ENCODE measurements around the gene DIAPH2.

Gene DIAPH2

GRCh38 chrX:96861218-96861617, 176.6 kb downstream of the DIAPH2 start:
- no peak for TF ChIP-seq CTCF (IDR thresholded peaks at IDR 0.05; ENCODE audit: low read depth, low read length, missing control alignments)
- H3K4me3 ChIP-seq (replicated peaks; ENCODE audit: low read depth, low read length), result no peak overlapping the region
- DNase-seq (ENCODE audit: extremely low read depth, low read depth), result no peak

- no peak for TF ChIP-seq CTCF (IDR thresholded peaks at IDR 0.05; ENCODE audit: low read depth, low read length, missing control alignments)
- H3K4me3 ChIP-seq (replicated peaks; ENCODE audit: low read depth, low read length), result no peak overlapping the region
- no peak for DNase-seq (ENCODE audit: extremely low read depth, low read depth)
Observed at GRCh38 chrX:96861661-96862060, 177.0 kb downstream of the DIAPH2 start.

GRCh38 chrX:96883608-96884007, 199.0 kb downstream of the DIAPH2 start, which contains the start of gene RPA4:
Gene RPA4 (plus strand): TSS chrX:96883908. CDS start chrX:96884311, 403 bp downstream.
- TF ChIP-seq CTCF (IDR thresholded peaks at IDR 0.05; ENCODE audit: low read depth, low read length, missing control alignments), result no peak
- no peak for DNase-seq (ENCODE audit: extremely low read depth, low read depth)
- no peak within 1 kb of the TSS for H3K4me3 ChIP-seq (replicated peaks; ENCODE audit: low read depth, low read length)

GRCh38 chrX:96884027-96884426, 199.4 kb downstream of the DIAPH2 start:
- H3K4me3 ChIP-seq (replicated peaks; ENCODE audit: low read depth, low read length), result no peak overlapping the region
- TF ChIP-seq CTCF (IDR thresholded peaks at IDR 0.05; ENCODE audit: low read depth, low read length, missing control alignments), result no peak
- DNase-seq (ENCODE audit: extremely low read depth, low read depth), result no peak

- H3K4me3 ChIP-seq (replicated peaks; ENCODE audit: low read depth, low read length), result no peak overlapping the region
- DNase-seq (ENCODE audit: extremely low read depth, low read depth), result no peak
- no peak for TF ChIP-seq CTCF (IDR thresholded peaks at IDR 0.05; ENCODE audit: low read depth, low read length, missing control alignments)
Observed at GRCh38 chrX:96889726-96890125, 205.1 kb downstream of the DIAPH2 start.

- no peak for DNase-seq (ENCODE audit: extremely low read depth, low read depth)
- TF ChIP-seq CTCF (IDR thresholded peaks at IDR 0.05; ENCODE audit: low read depth, low read length, missing control alignments), result no peak
- no peak overlapping the region for H3K4me3 ChIP-seq (replicated peaks; ENCODE audit: low read depth, low read length)
Observed at GRCh38 chrX:96906741-96907140, 222.1 kb downstream of the DIAPH2 start.

Measured in HFF-Myc (cell line).